ENCODE data around the gene RBM6. TPM values are rescaled to one million over a fixed set of nuclear protein-coding genes. Genes with fewer than 3 reads are reported as not detected.

RBM6 gene, protein sequence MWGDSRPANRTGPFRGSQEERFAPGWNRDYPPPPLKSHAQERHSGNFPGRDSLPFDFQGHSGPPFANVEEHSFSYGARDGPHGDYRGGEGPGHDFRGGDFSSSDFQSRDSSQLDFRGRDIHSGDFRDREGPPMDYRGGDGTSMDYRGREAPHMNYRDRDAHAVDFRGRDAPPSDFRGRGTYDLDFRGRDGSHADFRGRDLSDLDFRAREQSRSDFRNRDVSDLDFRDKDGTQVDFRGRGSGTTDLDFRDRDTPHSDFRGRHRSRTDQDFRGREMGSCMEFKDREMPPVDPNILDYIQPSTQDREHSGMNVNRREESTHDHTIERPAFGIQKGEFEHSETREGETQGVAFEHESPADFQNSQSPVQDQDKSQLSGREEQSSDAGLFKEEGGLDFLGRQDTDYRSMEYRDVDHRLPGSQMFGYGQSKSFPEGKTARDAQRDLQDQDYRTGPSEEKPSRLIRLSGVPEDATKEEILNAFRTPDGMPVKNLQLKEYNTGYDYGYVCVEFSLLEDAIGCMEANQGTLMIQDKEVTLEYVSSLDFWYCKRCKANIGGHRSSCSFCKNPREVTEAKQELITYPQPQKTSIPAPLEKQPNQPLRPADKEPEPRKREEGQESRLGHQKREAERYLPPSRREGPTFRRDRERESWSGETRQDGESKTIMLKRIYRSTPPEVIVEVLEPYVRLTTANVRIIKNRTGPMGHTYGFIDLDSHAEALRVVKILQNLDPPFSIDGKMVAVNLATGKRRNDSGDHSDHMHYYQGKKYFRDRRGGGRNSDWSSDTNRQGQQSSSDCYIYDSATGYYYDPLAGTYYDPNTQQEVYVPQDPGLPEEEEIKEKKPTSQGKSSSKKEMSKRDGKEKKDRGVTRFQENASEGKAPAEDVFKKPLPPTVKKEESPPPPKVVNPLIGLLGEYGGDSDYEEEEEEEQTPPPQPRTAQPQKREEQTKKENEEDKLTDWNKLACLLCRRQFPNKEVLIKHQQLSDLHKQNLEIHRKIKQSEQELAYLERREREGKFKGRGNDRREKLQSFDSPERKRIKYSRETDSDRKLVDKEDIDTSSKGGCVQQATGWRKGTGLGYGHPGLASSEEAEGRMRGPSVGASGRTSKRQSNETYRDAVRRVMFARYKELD
- total RNA-seq (2014; rRNA removed; shearing (Covaris generic)) (29.8 and 31.8 TPM in 2 replicates), polyA plus RNA-seq (2016; fragmentation: Nextera tagmentation; extraction: Ambion mirVana) (42.9 and 53.7 TPM in 2 replicates)

DNA sequence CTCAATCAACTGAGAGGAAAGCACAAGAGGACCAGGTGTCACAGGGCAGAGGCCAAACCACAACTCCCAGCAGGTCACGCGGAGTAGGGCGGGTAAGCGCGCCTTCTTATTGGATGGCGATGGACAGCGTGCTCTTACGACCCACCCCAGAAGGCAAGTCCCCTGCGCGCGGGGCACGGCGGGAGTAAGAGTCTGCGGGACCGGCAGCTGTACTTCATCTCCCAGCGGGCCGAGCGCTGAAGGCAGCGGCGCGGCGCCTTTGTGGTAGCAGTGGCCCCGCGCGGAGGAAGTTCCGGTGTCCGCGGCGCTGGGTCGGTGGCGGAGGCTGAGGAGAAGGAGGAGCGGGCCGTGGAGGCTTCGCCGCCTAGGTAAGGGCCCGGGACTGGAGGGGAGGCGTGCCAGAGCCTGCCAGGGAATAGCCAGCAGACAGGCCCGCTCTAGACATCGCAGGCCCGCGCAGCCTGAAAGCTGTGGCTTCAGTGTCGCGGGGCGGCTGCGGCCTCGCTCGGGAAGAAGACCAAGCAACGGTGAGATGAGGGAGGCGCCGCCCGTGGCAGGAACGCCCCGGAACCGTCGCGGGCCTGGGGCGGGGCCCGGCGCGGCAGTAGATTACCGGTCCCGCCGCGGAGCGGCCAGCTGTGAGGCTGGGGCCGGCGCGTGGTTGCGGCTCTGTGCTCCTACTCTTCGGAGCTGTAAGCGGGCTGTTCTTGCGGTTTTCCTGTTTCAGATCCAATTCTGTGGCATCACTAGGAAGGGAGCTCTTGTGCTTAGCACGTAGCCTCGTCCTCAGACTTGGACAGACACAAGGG, at the start of gene RBM6:
TSS of gene RBM6 (plus strand) at position 293 of the 809 bp plus-strand sequence. CDS start 22,492 bp downstream, outside the sequence.
- Histone ChIP-seq H3K4me3 (peak within 1 kb of the TSS; percentile 96), H3K9me2 (ENCODE audit: insufficient read depth) (no peaks in the 10 kb centered on the region), H2AFZ (peak within 1 kb of the TSS; percentile 80), H3K27ac (peak within 1 kb of the TSS; percentile 83), H3K4me2 (ENCODE audit: unreplicated experiment) (peak within 1 kb of the TSS; percentile 87), H3K27me3 (replicated peaks; ENCODE audit: insufficient read depth) (no peaks in the 10 kb centered on the region), H3K9me3 (ENCODE audit: low read depth) (no peaks in the 10 kb centered on the region), H3F3A (ENCODE audit: insufficient read depth) (peaks cover 12% of the 10 kb centered on the region; the same call in 1 of the 2 replicates), H3K9ac (peak within 1 kb of the TSS; percentile 86), H3K4me1 (ENCODE audit: insufficient read depth) (peaks cover 8% of the 10 kb centered on the region), H3K36me3 (ENCODE audit: low read depth) (no peaks in the 10 kb centered on the region), H3K79me2 (ENCODE audit: insufficient read depth) (peaks cover 47% of the 10 kb centered on the region), H4K20me1 (ENCODE audit: insufficient read depth) (no peaks in the 10 kb centered on the region)
- in situ Hi-C loops (cut with MboI), result no loop called here
- TF ChIP-seq EZH2phosphoT487 (IDR thresholded peaks at IDR 0.05; ENCODE audit: insufficient read depth, low read depth) (no peak), EZH2 (IDR thresholded peaks at IDR 0.05; ENCODE audit: insufficient read depth, poor library complexity, severe bottlenecking) (no peak)
- 1% methylated on average over 70 to 73 of the region's 74 CpGs for WGBS, 2 experiments (ENCODE audit: low coverage in 1 of 2, low lambda C conversion rate in 2 of 2, missing lambda C conversion rate in 2 of 2)
- peak; percentile 99 for DNase-seq

DNA sequence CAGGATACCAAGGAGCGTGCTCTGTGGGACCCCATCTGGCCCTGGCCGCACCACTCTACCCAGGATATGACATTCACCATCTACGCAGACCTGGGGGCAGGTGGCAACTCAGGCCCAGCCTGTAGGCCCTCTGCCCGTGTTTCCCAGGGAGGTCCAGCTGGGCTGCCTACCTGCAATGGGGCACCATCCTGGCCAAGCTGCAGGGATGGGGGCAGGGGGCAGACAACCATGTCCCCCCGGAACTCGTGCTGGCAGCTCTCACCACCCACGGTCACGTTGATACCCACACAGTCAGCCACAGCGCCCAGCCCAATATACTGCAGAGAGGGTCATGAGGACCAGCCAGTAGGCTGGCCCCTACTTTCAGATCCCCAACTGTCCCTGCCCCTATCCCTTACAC, 44.2 kb upstream of the RBM6 start:
- Histone ChIP-seq H3K4me2 (ENCODE audit: unreplicated experiment) (no peak overlapping the region), H3K36me3 (ENCODE audit: low read depth) (no peaks in the 10 kb centered on the region), H3K9me3 (ENCODE audit: low read depth) (no peaks in the 10 kb centered on the region), H3K27ac (no peak overlapping the region), H3K9me2 (ENCODE audit: insufficient read depth) (no peaks in the 10 kb centered on the region), H3K79me2 (ENCODE audit: insufficient read depth) (no peaks in the 10 kb centered on the region), H4K20me1 (ENCODE audit: insufficient read depth) (no peaks in the 10 kb centered on the region), H3K4me3 (no peak overlapping the region), H3F3A (ENCODE audit: insufficient read depth) (no peaks in the 10 kb centered on the region), H2AFZ (no peak overlapping the region), H3K27me3 (replicated peaks; ENCODE audit: insufficient read depth) (no peaks in the 10 kb centered on the region), H3K9ac (no peak overlapping the region), H3K4me1 (ENCODE audit: insufficient read depth) (peaks cover 5% of the 10 kb centered on the region)
- WGBS, 2 experiments (ENCODE audit: low coverage in 1 of 2, low lambda C conversion rate in 2 of 2, missing lambda C conversion rate in 2 of 2), result 71 to 82% methylated on average over 9 of the region's 9 CpGs
- in situ Hi-C loops (cut with MboI), result no loop called here
- no peak for DNase-seq
- TF ChIP-seq EZH2phosphoT487 (IDR thresholded peaks at IDR 0.05; ENCODE audit: insufficient read depth, low read depth) (no peak), EZH2 (IDR thresholded peaks at IDR 0.05; ENCODE audit: insufficient read depth, poor library complexity, severe bottlenecking) (no peak)

DNA sequence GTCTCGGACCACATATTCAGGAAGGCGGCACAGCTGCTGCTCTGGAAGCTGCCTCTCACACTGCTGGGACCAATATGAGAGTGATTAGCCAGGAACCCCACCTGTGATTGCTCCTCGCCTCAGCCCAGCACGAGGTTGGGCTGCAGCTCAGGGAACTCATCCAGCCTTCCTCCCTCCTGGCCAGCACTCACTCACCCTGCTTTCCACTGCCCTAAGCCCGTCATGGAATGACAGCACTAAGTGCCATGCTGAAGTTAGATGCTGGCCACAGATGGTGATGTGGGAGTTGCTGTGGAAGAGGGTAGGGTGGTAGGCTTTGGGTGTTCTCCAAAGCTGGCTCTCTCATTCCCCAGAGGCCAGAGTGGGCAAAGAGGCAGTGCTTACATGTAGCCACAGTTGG, 43.6 kb upstream of the RBM6 start:
- Histone ChIP-seq H3K9me3 (ENCODE audit: low read depth) (no peaks in the 10 kb centered on the region), H3K9me2 (ENCODE audit: insufficient read depth) (no peaks in the 10 kb centered on the region), H2AFZ (no peak overlapping the region), H3K4me1 (ENCODE audit: insufficient read depth) (peaks cover 10% of the 10 kb centered on the region), H3K27me3 (replicated peaks; ENCODE audit: insufficient read depth) (no peaks in the 10 kb centered on the region), H3K27ac (no peak overlapping the region), H3K79me2 (ENCODE audit: insufficient read depth) (no peaks in the 10 kb centered on the region), H4K20me1 (ENCODE audit: insufficient read depth) (no peaks in the 10 kb centered on the region), H3K4me2 (ENCODE audit: unreplicated experiment) (no peak overlapping the region), H3K9ac (no peak overlapping the region), H3K36me3 (ENCODE audit: low read depth) (no peaks in the 10 kb centered on the region), H3K4me3 (no peak overlapping the region), H3F3A (ENCODE audit: insufficient read depth) (no peaks in the 10 kb centered on the region)
- no peak for DNase-seq
- in situ Hi-C loops (cut with MboI), result no loop called here
- WGBS, 2 experiments (ENCODE audit: low coverage in 1 of 2, low lambda C conversion rate in 2 of 2, missing lambda C conversion rate in 2 of 2), result 61 to 68% methylated on average over 5 of the region's 5 CpGs
- no peak for TF ChIP-seq EZH2 (IDR thresholded peaks at IDR 0.05; ENCODE audit: insufficient read depth, poor library complexity, severe bottlenecking)

All from GM23248 (cell line).